C4-2B (cell line): ENCODE results near the gene NXPH1.

Source experiments
- H3K27ac ChIP-seq: fragments of 450-650 bp; 2 replicates; pipeline ENCODE4 v1.5.1; 2017
- ZFX ChIP-seq: fragments of 450-650 bp; IDR thresholded peaks from 2 replicates; pipeline ENCODE4 v1.6.1; 2017
- TF ChIP-seq, protein P1 (sequence below): fragments of 450-650 bp; conservative IDR thresholded peaks from 2 replicates; pipeline ENCODE4 v1.5.1; 2017; ENCODE audit warnings: mild to moderate bottlenecking

NXPH1 gene

DNA sequence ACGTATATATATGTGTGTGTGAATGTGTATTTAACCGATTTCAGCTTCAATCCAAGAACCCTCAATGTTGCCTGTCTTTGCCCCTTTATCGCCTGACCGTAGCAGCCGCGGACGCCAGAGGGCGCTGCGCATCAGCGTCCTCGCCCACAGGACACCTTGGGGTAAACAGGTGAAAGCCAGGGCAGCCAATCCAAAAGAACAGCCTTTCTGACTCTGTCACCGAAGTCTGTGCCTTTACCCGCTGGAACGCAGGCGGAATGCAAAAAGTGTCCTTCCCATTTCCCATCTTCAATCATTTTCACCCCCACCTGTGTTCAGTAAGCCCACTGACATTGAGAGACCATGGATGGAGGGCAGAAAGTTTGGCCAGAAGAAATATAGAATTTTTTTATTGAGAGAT is 3.6 kb downstream of the NXPH1 start:
- TF ChIP-seq, protein P1, sequence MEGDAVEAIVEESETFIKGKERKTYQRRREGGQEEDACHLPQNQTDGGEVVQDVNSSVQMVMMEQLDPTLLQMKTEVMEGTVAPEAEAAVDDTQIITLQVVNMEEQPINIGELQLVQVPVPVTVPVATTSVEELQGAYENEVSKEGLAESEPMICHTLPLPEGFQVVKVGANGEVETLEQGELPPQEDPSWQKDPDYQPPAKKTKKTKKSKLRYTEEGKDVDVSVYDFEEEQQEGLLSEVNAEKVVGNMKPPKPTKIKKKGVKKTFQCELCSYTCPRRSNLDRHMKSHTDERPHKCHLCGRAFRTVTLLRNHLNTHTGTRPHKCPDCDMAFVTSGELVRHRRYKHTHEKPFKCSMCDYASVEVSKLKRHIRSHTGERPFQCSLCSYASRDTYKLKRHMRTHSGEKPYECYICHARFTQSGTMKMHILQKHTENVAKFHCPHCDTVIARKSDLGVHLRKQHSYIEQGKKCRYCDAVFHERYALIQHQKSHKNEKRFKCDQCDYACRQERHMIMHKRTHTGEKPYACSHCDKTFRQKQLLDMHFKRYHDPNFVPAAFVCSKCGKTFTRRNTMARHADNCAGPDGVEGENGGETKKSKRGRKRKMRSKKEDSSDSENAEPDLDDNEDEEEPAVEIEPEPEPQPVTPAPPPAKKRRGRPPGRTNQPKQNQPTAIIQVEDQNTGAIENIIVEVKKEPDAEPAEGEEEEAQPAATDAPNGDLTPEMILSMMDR = peak; percentile 96
- no peak for TF ChIP-seq ZFX
- H3K27ac ChIP-seq = no peak overlapping the region

DNA sequence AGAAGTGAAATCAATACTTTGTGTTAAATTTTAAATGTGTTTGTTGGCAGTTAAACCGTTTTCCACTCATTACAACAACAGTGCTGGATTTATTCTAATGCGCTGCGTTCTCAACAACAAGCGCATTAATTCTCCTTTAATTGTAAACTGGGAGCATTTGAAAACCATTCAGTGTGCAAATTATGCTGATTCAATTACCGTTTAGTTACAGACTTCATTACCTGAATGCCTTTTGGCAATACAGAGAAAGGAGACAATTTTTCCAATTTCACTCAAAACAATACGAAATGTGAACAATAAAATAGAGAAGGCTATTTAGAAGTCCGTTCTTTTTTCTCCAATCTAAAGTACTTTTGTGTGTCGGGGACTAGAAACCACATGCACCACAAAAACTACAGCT is 4.2 kb downstream of the NXPH1 start:
- no peak overlapping the region for H3K27ac ChIP-seq
- TF ChIP-seq ZFX = no peak
- TF ChIP-seq, protein P1 = no peak

DNA sequence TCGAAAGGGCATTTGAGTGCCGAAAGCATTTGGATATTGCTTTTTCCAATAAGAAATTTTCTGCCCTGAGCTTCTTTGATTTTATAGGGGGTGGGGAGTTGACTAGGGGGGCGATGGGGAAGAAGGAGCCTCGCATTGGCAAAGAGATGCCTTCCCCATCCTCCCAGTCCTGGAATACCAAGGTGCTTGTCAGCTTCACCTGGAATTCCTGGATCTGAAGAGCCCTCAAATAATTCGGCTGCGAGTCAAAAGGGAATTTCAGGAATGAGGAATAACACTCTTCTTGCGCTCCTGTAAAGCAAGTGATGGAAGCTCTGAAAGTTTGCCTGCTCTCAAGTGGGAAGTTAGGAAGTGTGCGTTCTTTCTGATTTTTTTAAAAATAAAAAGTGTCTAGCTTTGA is 7.3 kb downstream of the NXPH1 start:
- H3K27ac ChIP-seq = no peak overlapping the region
- TF ChIP-seq ZFX = no peak

DNA sequence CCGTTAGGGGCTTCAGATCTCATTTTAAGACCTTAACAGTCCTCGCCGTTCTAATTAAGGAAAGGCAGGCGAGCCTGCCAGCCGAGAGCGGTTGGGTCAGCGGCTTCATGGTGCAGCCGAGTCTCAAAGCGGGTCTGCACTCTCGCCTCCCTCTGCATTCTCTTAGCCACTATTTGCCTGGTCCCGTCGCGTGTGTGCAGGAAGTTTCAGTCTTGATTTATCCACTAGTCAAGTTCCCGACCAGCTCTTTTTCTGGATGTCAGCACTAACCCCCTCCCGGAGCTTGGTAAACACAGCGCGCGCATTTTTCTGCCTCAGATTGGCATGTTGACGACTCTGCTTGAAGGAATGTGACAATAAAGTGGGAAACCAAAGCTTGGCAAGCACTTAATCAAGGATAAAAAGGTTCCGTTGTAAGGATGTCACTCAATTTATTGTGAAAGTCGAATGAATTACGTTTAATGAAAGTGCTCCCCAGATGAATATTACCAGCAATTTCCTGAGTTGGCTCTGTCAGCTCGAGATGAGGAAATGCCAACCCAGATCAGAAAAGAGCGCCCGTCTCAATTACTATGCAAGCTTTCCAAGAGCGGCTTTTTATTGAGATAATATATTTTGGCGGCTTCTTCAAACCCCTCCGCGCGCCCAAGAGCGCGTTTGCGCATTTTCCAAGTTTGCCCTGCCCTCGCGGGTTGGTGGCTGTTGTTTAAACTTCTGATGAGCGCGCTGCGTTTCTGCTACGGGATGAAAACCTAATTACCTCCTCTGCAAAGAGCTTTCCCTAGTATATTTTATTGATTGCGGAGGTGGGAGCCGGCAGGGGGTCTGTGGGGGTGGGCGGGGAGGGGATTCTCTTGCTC is 7.9 kb downstream of the NXPH1 start:
- no peak overlapping the region for H3K27ac ChIP-seq
- no peak for TF ChIP-seq ZFX
- TF ChIP-seq, protein P1 = no peak

DNA sequence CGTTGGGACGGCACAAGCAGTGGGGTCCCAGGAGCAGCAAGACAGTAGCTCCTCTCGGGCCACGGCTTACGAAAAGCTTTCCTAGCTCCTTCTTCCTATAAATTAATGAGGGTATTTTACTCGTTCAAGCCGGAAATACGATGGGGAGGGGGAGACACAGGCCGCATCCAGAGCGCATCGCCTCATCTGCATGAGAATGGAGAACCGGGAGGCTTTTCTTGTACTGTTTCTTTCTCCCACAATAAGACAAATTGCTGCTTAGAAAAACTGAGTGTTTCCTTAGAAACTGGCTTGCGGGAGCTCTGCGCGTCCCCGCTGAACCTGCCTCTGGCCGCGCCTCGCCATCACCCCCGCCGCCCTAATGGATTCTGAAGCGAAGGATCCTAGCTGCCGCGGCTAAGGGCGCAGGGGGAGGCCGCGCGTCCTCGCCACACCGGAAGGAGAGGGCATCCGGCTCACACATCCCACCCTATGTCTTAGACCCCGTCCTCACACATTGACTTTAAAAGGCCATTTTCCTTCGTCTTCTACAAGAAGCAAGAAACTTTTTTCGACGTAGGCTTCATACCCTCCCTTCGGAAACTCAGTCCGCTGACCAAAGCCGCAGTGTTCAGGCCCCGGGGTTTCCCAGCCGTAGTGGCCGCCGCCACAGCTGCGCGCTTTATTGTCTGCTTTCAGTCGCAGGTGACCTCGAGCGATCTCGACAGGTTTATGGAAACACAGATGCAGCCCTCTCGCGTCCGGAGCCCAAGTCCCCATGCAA is 8.8 kb downstream of the NXPH1 start:
- H3K27ac ChIP-seq = no peak overlapping the region
- TF ChIP-seq ZFX = no peak
- TF ChIP-seq, protein P1 = no peak

DNA sequence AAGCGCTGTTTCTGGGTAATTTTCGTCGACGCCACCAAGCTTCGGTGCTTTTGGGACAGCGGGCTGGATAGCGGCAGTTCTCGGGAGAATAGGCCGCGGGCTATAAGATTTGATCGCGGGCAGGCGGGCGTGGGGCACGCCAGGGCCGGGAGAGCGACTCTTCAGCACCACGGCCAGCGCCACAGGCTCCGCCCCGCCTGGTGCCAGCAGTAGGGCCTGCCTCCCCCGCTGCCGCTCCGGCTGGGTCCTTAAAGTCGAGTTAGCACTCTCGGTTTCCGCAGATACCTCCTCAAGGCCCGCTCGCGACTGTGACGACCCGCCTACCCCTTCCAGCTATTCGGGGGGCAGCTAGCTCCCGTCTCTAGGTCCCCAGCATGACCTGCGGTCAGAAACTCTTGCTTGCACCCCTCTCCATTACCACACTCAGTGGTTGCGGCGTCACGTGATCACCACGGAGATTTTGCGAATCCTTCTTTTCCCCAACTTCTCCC is 9.4 kb downstream of the NXPH1 start:
- TF ChIP-seq, protein P1 = no peak
- TF ChIP-seq ZFX = no peak

DNA sequence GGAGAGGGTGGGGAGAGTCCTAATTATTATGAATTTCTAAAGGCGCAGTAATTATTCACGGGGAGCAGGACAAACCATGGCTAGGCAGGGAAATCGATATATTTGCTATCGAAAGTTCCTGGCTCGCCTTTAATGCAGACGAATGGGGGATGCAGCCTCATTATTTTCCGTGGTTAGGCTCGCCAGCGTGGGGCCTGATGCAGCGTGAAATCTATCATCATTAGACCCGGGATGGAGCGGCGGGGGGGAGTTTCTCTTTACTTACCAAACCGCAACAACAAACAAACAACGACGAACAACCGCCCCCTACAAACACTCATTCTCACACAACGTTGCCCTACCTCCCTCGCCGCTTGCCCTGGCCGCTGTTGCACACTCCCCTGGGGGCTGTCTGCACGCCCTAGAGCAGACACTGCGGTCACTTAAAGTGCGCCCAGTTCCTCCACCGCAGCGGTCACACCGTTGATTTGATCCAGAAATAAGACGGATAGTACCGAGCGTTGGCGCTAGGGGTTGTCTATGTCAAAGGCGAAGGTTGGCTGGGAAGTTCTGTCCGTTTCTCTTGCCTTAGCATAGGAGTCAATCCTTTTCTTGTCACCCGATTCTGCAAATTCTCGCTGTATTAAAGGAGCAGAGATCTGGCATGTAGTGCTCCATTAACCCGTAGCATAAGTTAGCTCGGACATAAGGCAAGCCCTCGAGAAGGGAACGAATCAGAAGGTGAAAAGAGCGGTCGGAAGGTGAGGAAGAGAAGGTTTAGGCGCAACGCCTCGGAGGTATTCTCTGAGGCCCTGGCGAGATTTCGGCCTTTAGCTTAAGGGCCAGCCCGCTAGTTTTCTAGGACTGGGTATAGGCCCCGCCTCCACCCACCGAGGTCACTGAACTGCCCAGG is 10.4 kb downstream of the NXPH1 start:
- H3K27ac ChIP-seq = no peak overlapping the region
- no peak for TF ChIP-seq ZFX
- TF ChIP-seq, protein P1 = no peak

More for the DNA sequence above, 9.4 kb downstream of the NXPH1 start:
- H3K27ac ChIP-seq = no peak overlapping the region
